HK-2 (cell line): ENCODE measurements around the gene HK1.

Source experiments
- DNase-seq: peaks from one replicate; pipeline ENCODE4 v3.0.0-alpha.2; 2018; ENCODE audit not compliant: unreplicated experiment

HK1 gene

GRCh38 chr10:69345890-69346474, 67.7 kb downstream of the HK1 start:
- DNase-seq, result no peak

GRCh38 chr10:69346776-69347175, 68.5 kb downstream of the HK1 start:
- no peak for DNase-seq

- DNase-seq, result no peak
Observed at GRCh38 chr10:69348816-69349541, 70.7 kb downstream of the HK1 start.

- DNase-seq, result no peak
Observed at GRCh38 chr10:69349542-69349888, 71.2 kb downstream of the HK1 start.

GRCh38 chr10:69351589-69351988, 73.3 kb downstream of the HK1 start:
- DNase-seq, result no peak

- no peak for DNase-seq
Observed at GRCh38 chr10:69352569-69353264, 74.4 kb downstream of the HK1 start.

- no peak for DNase-seq
Observed at GRCh38 chr10:69353977-69354635, 75.8 kb downstream of the HK1 start.

GRCh38 chr10:69356187-69356586, 77.9 kb downstream of the HK1 start:
- DNase-seq, result no peak

- DNase-seq, result no peak
Observed at GRCh38 chr10:69358148-69358795, 80.0 kb downstream of the HK1 start.

- no peak for DNase-seq
Observed at GRCh38 chr10:69359148-69359547, 80.9 kb downstream of the HK1 start.

- no peak for DNase-seq
Observed at GRCh38 chr10:69359594-69359993, 81.3 kb downstream of the HK1 start.

- peak; percentile 18 for DNase-seq
Observed at GRCh38 chr10:69360485-69361302, 82.4 kb downstream of the HK1 start.

- no peak for DNase-seq
Observed at GRCh38 chr10:69361303-69361614, 83.0 kb downstream of the HK1 start.

- DNase-seq, result no peak
Observed at GRCh38 chr10:69362471-69362954, 84.2 kb downstream of the HK1 start.

- DNase-seq, result no peak
Observed at GRCh38 chr10:69363666-69364065, 85.4 kb downstream of the HK1 start.

- no peak for DNase-seq
Observed at GRCh38 chr10:69364232-69364940, 86.1 kb downstream of the HK1 start.

GRCh38 chr10:69366738-69367137, 88.4 kb downstream of the HK1 start:
- DNase-seq, result no peak

- no peak for DNase-seq
Observed at GRCh38 chr10:69367469-69367868, 89.2 kb downstream of the HK1 start.

GRCh38 chr10:69372126-69372980, 94.1 kb downstream of the HK1 start:
- no peak for DNase-seq

GRCh38 chr10:69374242-69374641, 95.9 kb downstream of the HK1 start:
- no peak for DNase-seq
